Endothelial cell of umbilical vein (primary cell): ENCODE data around the gene MACROH2A1. TPM values are rescaled to one million over a fixed set of nuclear protein-coding genes. Genes with fewer than 3 reads are reported as not detected.

Source experiments
- BruUV-seq: library from RNA; stranded (reverse); fragments of 400-500 nt; replicated peaks from 2 replicates; lab custom pipeline; 2021; lab: Mats Ljungman, UMichigan
- CTCF ChIA-PET: fragments of 300-600, 350-600 bp; sonication (Branson Sonifier 250); formaldehyde crosslinking; loops from one replicate; lab custom pipeline; 2021; ENCODE audit warnings: antibody characterized with exemption, inconsistent platforms; lab: Charles Lee
- POLR2A ChIA-PET: fragments of 300-600, 350-600 bp; sonication (Branson Sonifier 250); formaldehyde crosslinking; loops from one replicate; lab custom pipeline; 2021; ENCODE audit warnings: antibody characterized with exemption, inconsistent platforms; lab: Charles Lee
- DNase-seq: peaks from one replicate; pipeline ENCODE4 v3.0.0-alpha.2; 2011; ENCODE audit warnings: low read depth, low spot score
- FAIRE-seq: peaks from 2 replicates; lab custom pipeline; 2011; peaks lifted over from hg19 to GRCh38; lab: Jason Lieb, UNC
- H2AFZ ChIP-seq: 2 replicates; pipeline ENCODE4 v1.6.0; 2012; ENCODE audit warnings: low read depth, low read length, control low read depth, inconsistent platforms
- H3K27ac ChIP-seq: 2 replicates; pipeline ENCODE4 v1.5.1; 2011; ENCODE audit warnings: low read depth, mild to moderate bottlenecking, control low read depth, low read length, moderate library complexity; ENCODE audit not compliant: insufficient read depth
- H3K27me3 ChIP-seq, 2 experiments: 2 replicates each; pipeline versions ENCODE4 v1.6.0 to v1.6.1; 2011; ENCODE audit warnings: low read length in 2 of 2, mixed read lengths in 1 of 2; ENCODE audit not compliant: control insufficient read depth in 2 of 2, insufficient read depth in 2 of 2
- H3K36me3 ChIP-seq, 2 experiments: 2 replicates in 1 of 2; 3 replicates in 1 of 2; pipeline ENCODE4 v1.5.1; 2011; ENCODE audit warnings: low read length in 2 of 2, mild to moderate bottlenecking in 1 of 2, moderate library complexity in 1 of 2; ENCODE audit not compliant: control insufficient read depth in 2 of 2, insufficient read depth in 2 of 2; ENCODE audit errors: extremely low read depth in 1 of 2
- H3K4me1 ChIP-seq: 3 replicates; pipeline ENCODE4 v1.5.1; 2011; ENCODE audit warnings: mild to moderate bottlenecking, low read length; ENCODE audit not compliant: control insufficient read depth, insufficient read depth; ENCODE audit errors: extremely low read depth
- H3K4me2 ChIP-seq: 2 replicates; pipeline ENCODE4 v1.6.1; 2011; ENCODE audit warnings: low read length, control low read depth, mixed read lengths; ENCODE audit not compliant: insufficient read depth
- H3K4me3 ChIP-seq, 3 experiments: fragments of 200-600 bp in 1 of 3; sonication (generic), shearing (Covaris generic) in 1 of 3; replicated peaks in 1 of 3; 2 replicates each; pipeline ENCODE4 v1.5.1; 2011 to 2016; ENCODE audit warnings: control low read depth in 3 of 3, low read length in 3 of 3, mild to moderate bottlenecking in 2 of 3, inconsistent platforms in 1 of 3, low read depth in 1 of 3, moderate library complexity in 1 of 3; ENCODE audit not compliant: insufficient read depth in 1 of 3
- H3K79me2 ChIP-seq: 2 replicates; pipeline ENCODE4 v1.6.0; 2012; ENCODE audit warnings: low read length, inconsistent platforms; ENCODE audit not compliant: control insufficient read depth, insufficient read depth
- H3K9ac ChIP-seq: replicated peaks from 2 replicates; pipeline ENCODE3; 2011; ENCODE audit warnings: low read length, control low read depth; ENCODE audit not compliant: insufficient read depth; ENCODE audit errors: extremely low read depth
- H3K9me1 ChIP-seq: replicated peaks from 3 replicates; pipeline ENCODE4 v1.6.0; 2011; ENCODE audit warnings: mild to moderate bottlenecking, low read length; ENCODE audit not compliant: control insufficient read depth, insufficient read depth; ENCODE audit errors: extremely low read depth
- H3K9me3 ChIP-seq: replicated peaks from 2 replicates; pipeline ENCODE4 v1.5.1; 2012; ENCODE audit warnings: low read length, inconsistent platforms; ENCODE audit not compliant: control insufficient read depth, insufficient read depth
- H4K20me1 ChIP-seq: replicated peaks from 2 replicates; pipeline ENCODE3; 2011; ENCODE audit warnings: mild to moderate bottlenecking, low read length; ENCODE audit not compliant: control insufficient read depth, insufficient read depth; ENCODE audit errors: extremely low read depth
- CTCF ChIP-seq, 2 donors: IDR thresholded peaks; 1 replicate in 1 of 2; 2 replicates in 1 of 2; pipeline ENCODE4 v1.5.1; 2011; ENCODE audit warnings: low read length in 2 of 2, mild to moderate bottlenecking in 2 of 2, moderate library complexity in 2 of 2, control low read depth in 1 of 2, inconsistent platforms in 1 of 2, low read depth in 1 of 2; ENCODE audit not compliant: insufficient read depth in 1 of 2; ENCODE audit errors: extremely low read depth in 1 of 2
- EZH2 ChIP-seq: IDR thresholded peaks from 2 replicates; pipeline ENCODE4 v1.6.1; 2012; ENCODE audit warnings: borderline replicate concordance, low read depth, mild to moderate bottlenecking, moderate library complexity, low read length, inconsistent platforms; ENCODE audit not compliant: severe bottlenecking
- FOS ChIP-seq: IDR thresholded peaks from 2 replicates; pipeline ENCODE4 v1.6.1; 2011; ENCODE audit warnings: mild to moderate bottlenecking, low read length, moderate library complexity, borderline replicate concordance; ENCODE audit not compliant: insufficient read depth
- GATA2 ChIP-seq: IDR thresholded peaks from 2 replicates; pipeline ENCODE4 v1.7.0; 2011; ENCODE audit warnings: low read depth, mild to moderate bottlenecking, moderate library complexity, mixed read lengths, low read length; ENCODE audit not compliant: insufficient read length, insufficient read depth
- JUN ChIP-seq: IDR thresholded peaks from 2 replicates; pipeline ENCODE4 v1.6.1; 2011; ENCODE audit warnings: borderline replicate concordance, low read depth; ENCODE audit not compliant: insufficient read length, insufficient read depth
- POLR2AphosphoS5 ChIP-seq: IDR thresholded peaks from 2 replicates; pipeline ENCODE4 v1.6.1; 2012; ENCODE audit warnings: low read depth, mild to moderate bottlenecking, control low read depth, low read length, moderate library complexity; ENCODE audit not compliant: insufficient read depth
- dilution Hi-C: fragments of 300-500 bp; cut with MboI; formaldehyde crosslinking; loops from one replicate; pipeline ENCODE4 v1.15.0; 2019; ENCODE audit warnings: low sequenced_read_pairs; ENCODE audit not compliant: extremely low pct_ligation_motif_present
- intact Hi-C: fragments of 100-400 bp; cut with micrococcal nuclease; formaldehyde crosslinking; loops from one replicate; pipeline ENCODE4 v1.10.0; 2022
- polyA plus RNA-seq, 4 experiments: library from polyadenylated mRNA; depleted of rRNA in 3 of 4; stranded (reverse) in 3 of 4; unstranded in 1 of 4; fragments of >200 nt; gene quantifications; 2 replicates each; pipeline versions ENCODE4 v1.2.1 to v1.2.3, GENCODE V29; 2011 to 2012; ENCODE audit warnings: missing spikeins in 1 of 4
- total RNA-seq: library from RNA; stranded (reverse); gene quantifications from 2 replicates; pipeline ENCODE4 v1.2.3, GENCODE V29; 2021

Gene MACROH2A1
- total and polyA plus RNA-seq, 2 donors (not counting 3 experiments of a cell fraction or from before 2014, with no cell fraction given), result 89.3 to 147 TPM

- no TSS peak for BruUV-seq
- H4K20me1 ChIP-seq, result no peaks in the 10 kb centered on the region
- H2AFZ ChIP-seq, result no peak overlapping the region
- intact Hi-C loops, result no loop called here
- no peaks in the 10 kb centered on the region for H3K9me1 ChIP-seq
- H3K27me3 ChIP-seq, result peaks cover 0 to 7% of the 10 kb centered on the region in 2 experiments
- no peak overlapping the region for H3K4me3 ChIP-seq
- dilution Hi-C loops, result no loop called here
- POLR2A ChIA-PET, result no interaction called here
- CTCF ChIA-PET, result interaction anchor here (0.8 to 6.6 kb wide), 5 partner anchors 16 to 125 kb away, joined by 3 to 44 read pairs (median 14); no protein-coding TSS in a partner anchor
- DNase-seq (no peak), FAIRE-seq (no peak)
- no peaks in the 10 kb centered on the region for H3K9me3 ChIP-seq
- TF ChIP-seq EZH2 (no peak), FOS (no peak), CTCF (IDR thresholded peaks at IDR 0.05; ENCODE audit: extremely low read depth in 1 of 2, insufficient read depth in 1 of 2, low read depth in 1 of 2, low read length in 2 of 2) (no peak), POLR2AphosphoS5 (no peak), GATA2 (no peak), JUN (no peak)
- no peaks in the 10 kb centered on the region for H3K36me3 ChIP-seq
- H3K79me2 ChIP-seq, result no peaks in the 10 kb centered on the region
- no peak overlapping the region for H3K27ac ChIP-seq
- H3K9ac ChIP-seq, result no peak overlapping the region
- H3K4me2 ChIP-seq, result no peak overlapping the region
- no peaks in the 10 kb centered on the region for H3K4me1 ChIP-seq
Measured at GRCh38 chr5:135441350-135441831, 42.4 kb upstream of the MACROH2A1 start.
